GM19455 (cell line): ENCODE measurements around the gene FBLN1.
"Not testable (repeated sequence)": the region's sequence is repeated elsewhere in the genome, so short reads cannot be mapped to it uniquely, and the experiment has no call there.

ENCODE experiments used
- ATAC-seq: cut with Tn5 transposase; IDR thresholded peaks from one replicate; pipeline ENCODE4 v1.9.1; 2021; ENCODE audit not compliant: unreplicated experiment

The FBLN1 gene

DNA sequence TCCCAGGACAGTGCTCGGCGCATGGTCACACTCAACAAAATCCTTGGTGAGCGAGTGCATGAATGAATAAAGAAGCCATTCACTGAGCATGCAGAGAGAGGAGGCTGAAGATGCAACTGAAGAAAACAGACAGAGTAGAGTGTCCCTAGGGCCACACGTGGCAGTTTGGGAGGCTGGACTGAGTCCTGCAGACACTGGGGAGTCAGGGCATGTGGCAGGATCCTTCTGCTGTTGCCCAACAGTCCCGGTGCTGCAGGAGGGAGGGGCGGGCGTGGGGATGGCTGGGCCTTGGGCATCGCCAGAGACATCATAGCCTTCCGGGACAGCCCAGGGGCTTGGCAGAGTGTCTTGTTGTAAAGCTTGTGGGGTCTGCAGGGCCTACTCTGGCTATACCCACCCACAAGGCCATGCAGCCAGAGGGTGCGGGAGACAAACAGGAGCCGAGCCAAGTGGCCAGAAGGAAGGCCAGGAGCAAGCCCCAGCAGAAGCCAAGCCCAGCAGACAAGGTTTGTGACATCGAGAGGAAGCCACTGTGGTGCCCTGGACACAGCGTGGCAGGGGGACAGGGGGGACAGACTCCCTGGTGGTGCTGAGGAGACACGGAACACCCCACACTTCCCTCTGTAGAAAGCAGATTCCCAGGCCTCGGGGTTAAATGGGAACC, 26.7 kb upstream of the FBLN1 start:
- ATAC-seq, result no peak

DNA sequence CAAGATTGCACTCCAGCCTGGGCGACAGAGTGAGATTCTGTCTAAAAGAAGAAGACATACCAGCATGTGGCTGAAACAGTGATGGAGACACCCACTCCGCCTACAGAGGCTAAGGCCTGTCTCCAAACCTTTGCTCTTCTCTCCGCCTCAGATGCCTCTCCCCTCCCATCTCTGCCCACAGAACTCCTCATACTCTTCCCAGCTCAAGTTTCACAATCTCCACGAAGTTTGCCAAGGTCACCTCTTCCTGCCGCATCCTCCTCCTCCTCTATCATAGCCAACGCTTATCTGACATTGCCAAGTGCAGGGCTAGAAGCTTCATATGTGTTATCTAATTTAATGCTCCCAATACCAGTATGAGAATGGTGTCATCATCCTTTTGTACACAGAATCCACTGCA, 25.9 kb upstream of the FBLN1 start:
- no peak for ATAC-seq

DNA sequence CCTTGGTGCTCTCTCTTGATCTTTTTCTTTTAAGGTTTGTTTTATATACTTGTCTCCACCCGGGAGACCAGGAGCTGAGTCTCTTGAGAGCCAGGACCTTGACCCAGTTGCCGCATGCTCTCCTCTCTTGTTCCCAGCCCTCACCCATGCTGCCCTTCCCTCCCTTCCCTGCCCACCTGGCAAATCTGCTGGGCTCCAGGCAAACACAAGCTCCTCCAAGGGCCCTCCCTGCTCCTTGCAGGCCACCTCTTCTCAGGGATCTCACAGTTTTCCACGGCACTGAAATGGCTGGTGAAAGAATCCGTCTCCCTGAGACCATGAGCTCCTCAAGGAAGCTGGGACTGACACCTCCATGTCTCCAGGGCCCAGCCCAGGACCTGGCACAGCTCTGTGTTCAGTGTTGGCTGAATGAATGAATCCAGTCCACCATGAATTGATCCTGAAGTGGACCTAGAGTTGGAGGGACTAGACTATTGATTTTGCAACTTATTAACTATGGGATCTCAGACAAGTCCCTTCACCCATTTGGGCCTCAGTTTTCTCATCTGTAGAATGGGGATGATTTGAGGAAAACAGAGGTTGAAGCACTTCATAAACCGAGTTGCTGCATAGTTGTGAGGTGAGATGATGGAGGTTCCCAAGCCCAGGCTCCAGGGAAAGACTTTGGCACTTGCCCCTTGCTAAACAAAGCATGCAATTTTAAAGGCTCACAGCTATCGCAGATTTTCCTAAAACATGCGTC, 25.1 kb upstream of the FBLN1 start:
- no peak for ATAC-seq

DNA sequence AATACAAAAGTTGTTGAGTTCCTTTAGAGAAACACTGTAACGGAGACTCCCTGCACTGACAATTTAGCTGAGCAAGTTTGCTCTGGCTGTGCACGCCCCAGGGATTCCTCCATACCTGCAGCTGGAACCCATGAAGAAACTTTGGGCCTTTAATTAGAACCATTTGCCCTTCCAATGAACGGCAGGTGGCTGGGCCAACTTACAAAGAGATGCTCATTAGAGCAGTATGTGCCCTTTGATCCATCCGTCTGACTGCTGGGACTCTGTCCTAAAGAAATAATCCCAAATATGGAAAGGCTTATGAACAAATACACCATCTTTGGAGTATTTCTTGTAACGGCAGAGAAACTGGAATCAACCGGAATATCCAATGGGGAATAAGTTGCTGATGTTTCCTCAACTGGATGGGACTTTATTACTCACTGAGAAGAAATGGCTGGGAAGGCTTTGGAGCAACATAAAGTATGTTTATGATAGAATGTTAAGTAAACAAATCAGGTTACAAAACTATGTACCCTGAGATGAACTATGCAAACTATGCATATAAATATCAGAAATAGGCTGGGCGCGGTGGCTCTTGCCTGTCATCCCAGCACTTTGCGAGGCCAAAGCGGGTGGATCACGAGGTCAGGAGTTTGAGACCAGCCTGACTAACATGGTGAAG, 24.4 kb upstream of the FBLN1 start:
- no peak for ATAC-seq

DNA sequence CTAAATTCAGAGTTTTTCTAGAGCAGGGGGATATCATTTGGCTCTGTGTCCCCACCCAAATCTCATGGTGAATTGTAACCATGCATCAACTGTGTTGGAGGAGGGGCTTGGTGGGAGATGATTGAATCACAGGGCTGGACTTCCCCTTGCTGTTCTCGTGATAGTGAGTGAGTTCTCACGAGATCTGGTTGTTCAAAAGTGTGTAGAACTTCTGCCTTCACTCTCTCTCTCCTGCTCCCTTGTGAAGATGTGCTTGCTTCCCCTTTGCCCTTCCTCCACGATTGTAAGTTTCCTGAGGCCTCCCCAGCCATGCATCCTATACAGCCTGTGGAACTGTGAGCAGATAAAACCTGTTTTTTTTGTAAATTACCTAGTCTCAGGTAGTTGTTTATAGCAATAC, 22.0 kb upstream of the FBLN1 start:
- no peak for ATAC-seq

DNA sequence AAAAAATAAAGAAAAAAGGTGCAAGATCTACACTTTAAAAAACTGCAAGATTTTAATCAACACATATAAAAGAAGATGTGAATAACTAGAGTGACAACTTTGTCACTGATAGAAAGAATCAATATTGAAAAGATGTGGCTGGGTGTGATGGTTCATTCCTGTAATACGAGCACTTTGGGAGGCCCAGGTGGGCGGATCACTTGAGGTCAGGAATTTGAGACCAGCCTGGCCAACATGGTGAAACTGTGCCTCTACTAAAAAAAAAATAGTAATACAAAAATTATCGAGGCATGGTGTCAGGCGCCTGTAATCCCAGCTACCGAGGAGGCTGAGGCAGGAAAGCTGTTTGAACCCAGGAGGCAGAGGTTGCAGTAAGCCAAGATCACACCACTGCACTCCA, 21.0 kb upstream of the FBLN1 start:
- ATAC-seq, result no peak

DNA sequence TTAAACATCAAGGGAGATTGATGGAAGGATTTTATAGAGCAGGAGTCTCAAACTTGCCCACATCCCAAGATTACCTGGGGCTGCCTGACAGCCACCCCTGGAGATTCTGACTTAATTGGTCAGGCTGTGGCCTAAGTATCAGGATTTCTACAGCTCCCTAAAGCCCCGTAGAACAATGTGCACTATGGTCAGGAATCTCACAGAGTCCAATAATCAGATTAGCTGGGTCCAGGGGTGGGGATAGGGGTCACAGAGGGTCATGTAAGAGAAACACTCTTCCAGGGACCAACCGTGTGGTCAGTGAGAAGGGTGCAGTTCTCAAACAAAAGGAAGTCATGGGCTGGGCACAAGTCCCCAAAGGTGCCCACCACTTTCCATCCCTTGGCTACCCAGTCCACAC, 20.5 kb upstream of the FBLN1 start:
- no peak for ATAC-seq

DNA sequence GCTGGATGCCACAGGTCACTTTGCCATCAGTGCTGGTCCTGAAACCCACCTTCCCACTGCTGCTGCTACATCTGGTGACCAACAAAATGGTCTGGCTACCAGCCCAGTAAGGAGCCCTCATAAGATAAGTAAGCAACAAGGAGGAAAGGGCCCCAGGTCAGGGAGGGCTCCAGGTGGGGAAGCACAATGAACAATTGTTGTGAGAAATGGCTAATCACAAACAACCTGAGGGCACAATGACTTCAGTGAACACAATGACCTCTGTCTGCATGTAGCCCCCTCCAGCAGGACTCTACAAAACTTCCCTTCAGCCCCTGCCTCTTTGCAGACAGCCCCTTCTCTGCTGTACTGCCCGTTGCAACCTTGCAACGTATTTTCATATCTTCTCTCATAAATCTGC, 19.4 kb upstream of the FBLN1 start:
- ATAC-seq, result no peak

DNA sequence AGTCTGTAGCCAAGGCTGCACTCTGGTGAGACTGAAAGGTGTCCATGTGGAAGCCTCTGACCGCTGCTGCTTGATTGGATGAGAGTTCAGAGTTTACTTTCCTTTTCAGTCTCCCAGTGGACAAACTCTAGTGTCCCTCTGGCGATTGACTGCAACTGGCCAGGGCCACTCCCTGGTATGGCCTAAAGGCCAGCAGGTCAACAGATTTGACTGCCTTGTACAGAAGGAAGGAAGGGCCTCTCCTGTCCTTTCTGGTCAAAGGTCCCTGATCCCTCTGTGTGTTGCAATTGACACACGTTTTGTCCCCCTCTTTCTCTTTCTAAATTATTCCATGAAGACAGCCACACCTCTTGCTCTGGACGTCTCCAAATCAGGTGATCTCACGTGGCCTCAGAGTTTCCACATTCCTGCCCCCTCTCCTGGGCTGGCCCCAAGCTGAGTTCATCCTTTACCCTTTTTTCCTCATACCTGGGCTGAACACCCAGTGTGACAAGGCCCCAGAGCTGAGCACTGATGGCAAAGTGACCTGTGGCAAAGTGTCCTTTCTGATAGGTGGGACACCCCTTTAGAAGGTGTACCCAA, 18.7 kb upstream of the FBLN1 start:
- no peak for ATAC-seq

DNA sequence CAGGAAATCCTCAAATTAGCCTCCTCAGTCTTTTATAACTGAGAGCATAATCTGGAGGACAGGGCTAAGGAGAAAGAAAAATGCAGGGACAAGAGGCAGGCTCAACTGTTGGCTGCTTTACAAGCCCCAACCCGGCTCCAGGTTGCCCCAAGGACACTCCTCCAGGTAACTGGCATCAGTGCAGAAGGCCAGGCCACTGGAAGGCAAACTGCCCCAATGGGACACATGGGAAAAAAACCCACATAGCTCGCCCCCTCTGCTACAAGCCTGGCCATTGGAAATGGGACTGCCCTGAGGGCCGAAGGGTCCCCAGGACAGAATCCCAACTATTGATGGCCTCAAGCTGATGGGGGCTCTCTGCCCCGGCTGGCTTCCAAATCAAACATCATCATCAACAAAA, 17.9 kb upstream of the FBLN1 start:
- ATAC-seq, result no peak

DNA sequence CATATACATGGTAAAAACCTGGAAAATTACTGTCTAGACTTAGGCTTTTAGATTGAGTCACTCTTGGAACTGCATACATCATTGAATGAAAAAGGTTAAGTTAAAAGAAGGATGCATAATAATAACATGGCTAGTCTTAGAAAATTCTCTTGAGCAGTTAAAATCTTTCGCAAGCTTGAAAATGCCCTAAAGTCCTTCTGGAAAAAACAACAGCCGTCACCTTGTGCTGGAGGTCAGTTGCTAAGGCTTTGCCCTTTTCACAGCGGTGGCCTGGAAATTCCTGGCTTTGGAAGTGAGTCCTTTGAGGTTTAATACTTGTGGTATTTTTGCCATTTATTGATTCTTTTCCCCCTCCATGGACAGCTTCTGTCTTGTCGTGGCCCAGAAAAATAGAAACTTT, 17.4 kb upstream of the FBLN1 start:
- no peak for ATAC-seq

DNA sequence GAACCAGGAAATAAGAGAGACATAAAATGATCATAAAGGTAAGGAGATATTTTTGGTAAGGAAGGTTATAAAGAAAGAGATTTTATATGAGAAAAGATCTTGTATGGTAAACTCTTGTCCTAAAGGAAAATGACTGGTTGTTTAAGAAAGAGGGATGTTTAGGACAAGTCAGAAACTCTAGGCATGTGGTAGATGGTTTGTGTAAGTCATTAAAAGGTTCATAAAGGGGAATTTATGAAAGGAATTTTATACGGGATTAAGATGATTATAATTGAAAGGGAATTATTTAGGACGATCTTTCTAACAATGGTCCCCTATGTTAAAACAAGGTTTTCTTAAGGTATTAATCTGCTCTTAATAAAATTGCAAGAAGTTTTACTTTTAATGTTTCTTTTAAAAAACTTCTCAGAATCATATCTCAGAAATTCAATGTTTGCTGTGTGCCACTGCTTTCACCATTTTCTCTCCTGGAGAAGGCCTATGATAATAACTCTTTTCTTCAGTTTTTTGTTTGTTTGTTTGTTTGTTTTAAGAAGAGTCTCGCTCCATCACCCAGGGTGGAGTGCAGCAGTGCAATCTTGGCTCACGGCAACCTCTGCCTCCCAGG, 13.8 kb upstream of the FBLN1 start:
- ATAC-seq, result no peak

DNA sequence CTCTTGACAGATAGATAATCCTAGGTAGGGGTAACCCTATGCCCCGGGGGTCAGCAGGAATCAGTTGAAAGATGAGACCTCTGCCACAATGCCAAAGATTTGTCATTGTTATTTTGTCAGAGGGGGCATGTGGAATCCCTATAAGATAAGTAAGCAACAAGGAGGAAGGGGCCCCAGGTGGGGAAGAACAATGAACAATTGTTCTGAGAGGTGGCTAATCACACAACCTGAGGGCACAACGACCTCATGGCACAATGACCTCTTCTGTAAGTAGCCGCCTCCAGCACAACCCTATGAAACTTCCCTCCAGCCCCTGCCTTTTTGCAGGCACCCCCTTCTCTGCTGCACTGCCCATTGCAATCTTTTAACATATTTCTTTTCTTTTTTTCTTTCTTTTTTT, 11.8 kb upstream of the FBLN1 start:
- ATAC-seq, result no peak

DNA sequence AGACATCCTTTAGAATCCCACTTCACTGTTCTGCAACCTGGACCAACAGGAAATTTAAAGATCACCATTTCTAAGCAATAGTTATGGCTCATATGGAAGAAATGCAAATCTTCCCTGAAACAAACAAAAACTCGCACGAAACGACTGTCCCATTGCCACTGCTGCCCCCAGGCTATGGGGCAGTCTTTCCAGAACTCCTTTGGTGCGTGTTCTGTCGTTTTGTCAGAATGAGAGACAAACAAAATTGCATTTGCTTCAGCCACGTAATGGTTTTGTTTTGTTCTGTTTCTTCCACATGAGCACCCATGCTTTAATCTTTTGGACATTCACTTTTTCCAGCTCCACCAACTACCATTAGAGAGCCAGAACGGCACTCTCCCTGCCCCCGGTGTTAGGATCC, 10.8 kb upstream of the FBLN1 start:
- ATAC-seq, result no peak

DNA sequence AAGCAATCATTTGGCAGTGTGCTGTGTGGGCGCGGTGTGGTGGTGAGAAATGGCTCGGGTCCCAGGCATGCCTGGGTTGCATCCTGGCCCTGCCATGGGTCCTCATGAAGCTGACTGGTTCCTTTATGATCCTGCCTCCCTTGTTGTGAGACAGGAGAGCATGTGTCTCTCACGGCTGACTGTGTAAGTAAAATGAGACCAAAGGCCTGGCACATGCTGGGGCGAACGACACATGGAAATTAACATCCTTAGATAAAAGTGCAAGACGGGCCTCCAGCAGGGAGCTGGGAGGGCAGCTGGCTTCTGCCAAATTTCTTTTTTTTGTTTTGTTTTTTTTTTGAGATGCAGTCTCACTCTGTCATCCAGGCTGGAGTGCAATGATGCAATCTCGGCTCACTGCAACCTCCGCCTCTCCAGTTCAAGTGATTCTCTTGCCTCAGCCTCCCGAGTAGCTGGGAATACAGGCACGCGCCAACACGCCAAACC, 9.4 kb upstream of the FBLN1 start:
- ATAC-seq, result no peak

DNA sequence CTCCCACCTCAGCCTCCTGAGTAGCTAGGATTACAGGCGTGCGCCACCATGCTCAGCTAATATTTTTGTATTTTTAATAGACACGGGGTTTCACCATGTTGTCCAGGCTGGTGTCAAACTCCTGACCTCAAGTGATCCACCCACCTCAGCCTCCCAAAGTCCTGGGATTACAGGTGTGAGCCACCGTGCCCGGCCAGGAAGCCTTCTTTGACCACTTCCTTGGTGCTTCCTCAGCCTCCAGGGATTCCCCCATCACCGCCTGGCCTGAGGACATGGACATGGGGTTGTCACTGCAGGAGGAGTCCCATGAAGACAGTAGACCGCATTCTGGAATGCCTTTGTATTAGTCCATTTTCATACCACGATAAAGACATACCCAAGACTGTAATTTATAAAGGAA, 8.4 kb upstream of the FBLN1 start:
- ATAC-seq, result not testable (repeated sequence)

DNA sequence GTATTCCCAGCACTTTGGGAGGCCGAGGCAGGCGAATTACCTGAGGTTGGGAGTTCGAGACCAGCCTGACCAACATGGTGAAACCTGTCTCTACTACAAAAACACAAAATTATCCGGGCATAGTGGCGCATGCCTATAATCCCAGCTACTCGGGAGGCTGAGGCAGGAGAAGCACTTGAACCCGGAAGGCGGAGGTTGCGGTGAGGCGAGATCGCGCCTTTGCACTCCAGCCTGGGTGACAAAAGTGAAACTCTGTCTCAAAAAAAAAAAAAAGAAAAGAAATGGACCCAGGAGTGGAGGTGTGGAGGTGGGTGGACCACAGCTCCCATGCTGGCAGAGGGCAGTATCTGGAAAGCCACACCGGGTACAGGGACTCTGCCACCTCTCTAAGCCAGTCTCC, 7.1 kb upstream of the FBLN1 start:
- not testable (repeated sequence) for ATAC-seq

DNA sequence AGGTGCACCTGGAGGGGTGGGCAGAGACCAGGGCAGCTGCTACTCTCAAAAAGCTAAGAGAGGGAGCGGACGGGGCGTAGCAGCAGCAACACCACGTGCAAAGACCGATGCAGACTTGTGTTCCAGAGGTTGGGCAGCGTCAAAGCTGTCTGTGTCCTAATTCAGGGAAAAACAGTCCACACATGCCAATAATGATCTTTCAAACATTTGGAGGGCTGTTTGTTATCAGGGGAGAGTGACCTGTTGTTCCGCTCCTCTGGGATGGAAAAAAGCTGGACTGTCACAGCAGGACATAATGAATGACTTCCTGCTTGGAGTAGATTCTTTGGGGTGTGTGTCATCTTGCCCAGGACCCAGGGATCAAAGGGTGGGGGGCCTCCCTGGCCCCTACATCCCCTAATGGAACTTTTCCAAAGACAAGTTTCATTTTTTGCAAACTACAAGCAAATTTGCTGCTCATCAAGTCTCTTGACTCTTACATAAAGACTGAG, 6.2 kb upstream of the FBLN1 start:
- ATAC-seq, result no peak

DNA sequence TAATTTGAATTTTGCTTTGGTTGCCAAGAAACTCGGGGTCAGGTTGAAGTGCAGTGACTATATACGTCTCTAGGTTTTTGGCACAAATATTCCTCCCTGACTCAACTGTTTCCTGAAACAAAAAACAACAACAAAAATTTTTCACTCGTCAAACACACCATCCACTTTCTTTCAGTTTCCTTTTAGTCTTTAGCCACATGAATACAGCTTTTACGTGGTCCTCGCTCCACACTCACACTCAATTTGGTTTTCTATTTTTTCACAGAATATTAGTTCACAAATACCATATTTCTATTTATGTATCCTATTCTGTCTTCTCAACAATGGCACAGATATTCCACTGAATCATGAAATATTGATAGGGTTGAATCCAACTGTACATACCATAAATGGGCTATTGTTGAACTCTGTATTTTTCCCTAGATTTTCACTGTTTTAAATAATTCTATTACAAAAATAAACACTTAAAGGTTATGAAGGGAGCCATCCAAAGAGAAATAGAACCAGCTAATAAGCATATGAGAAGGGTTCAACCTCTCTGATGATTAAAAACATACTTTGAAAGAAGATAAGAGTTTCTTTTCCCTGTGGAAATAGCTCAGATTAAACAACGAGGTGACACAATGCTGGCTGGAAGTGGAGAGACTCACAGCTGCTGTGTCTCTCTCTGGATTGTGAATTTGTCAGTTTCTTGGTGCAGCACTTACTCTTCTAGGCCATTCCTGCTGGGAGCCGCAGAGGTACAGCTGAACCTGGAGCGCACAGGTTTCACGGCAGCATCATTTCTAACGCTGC, 5.1 kb upstream of the FBLN1 start:
- ATAC-seq, result no peak

DNA sequence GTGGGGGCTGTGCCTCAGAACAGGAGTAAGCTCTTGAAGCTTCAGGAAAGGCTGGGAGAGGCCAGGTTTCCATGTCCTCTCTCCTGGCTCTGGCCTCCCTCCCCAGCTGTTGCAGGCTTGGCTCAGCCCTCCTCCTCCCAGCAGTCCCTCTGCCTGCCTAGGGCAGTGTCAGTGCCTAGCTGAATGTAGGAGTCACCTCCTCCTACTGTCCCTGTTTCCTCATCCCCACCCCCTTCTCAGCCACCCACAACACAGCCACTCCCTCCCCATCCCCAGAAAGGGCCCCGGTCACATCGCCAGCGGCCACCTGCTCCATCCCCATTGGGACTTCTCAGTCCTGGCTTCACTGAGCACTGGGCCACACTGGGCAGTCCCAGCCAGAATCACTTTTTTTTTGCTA, 2.9 kb upstream of the FBLN1 start:
- no peak for ATAC-seq
